NB4 (cell line): Measurements from ENCODE around the gene IBTK.

ENCODE experiments used
- CTCF ChIP-seq: IDR thresholded peaks from one replicate; pipeline ENCODE4 v1.5.1; 2012; ENCODE audit warnings: low read depth, low read length
- MAX ChIP-seq: IDR thresholded peaks from 2 replicates; pipeline ENCODE4 v1.6.1; 2011; ENCODE audit warnings: low read depth, low read length
- MYC ChIP-seq: IDR thresholded peaks from 2 replicates; pipeline ENCODE4 v1.6.1; 2011; ENCODE audit warnings: low read depth, low read length
- POLR2A ChIP-seq: IDR thresholded peaks from 2 replicates; pipeline ENCODE4 v1.6.1; 2011; ENCODE audit warnings: mild to moderate bottlenecking; ENCODE audit not compliant: insufficient read length; ENCODE audit errors: extremely low read depth

GRCh38 chr6:82275686-82276085 lies 28.1 kb upstream of the IBTK start:
- no peak for TF ChIP-seq CTCF
- no peak for TF ChIP-seq MAX
- TF ChIP-seq POLR2A, result no peak
- TF ChIP-seq MYC, result no peak
